ENCODE data around the gene ZFYVE21.

GRCh38 chr14:103770500-103770899, 54.9 kb downstream of the ZFYVE21 start:
- TF ChIP-seq IRF1 (CRISPR knock-in tag; IDR thresholded peaks at IDR 0.05) = no peak
- TF ChIP-seq CTCF (IDR thresholded peaks at IDR 0.05) = no peak
- no peak for TF ChIP-seq NR1H2 (CRISPR knock-in tag; IDR thresholded peaks at IDR 0.05)
- no peak for TF ChIP-seq HMGXB4 (CRISPR knock-in tag; IDR thresholded peaks at IDR 0.05)
- TF ChIP-seq ATF3 (CRISPR knock-in tag; conservative IDR thresholded peaks at IDR 0.05) = no peak
- no peak for TF ChIP-seq NFE2L1 (CRISPR knock-in tag; IDR thresholded peaks at IDR 0.05)
- no peak for TF ChIP-seq ELF4 (CRISPR knock-in tag; IDR thresholded peaks at IDR 0.05; ENCODE audit: low read depth)
- no peak for TF ChIP-seq ZNF138 (CRISPR knock-in tag; conservative IDR thresholded peaks at IDR 0.05)
- no peak for TF ChIP-seq MLX (CRISPR knock-in tag; IDR thresholded peaks at IDR 0.05)
- TF ChIP-seq ATF1 (CRISPR knock-in tag; IDR thresholded peaks at IDR 0.05) = no peak
- TF ChIP-seq TCF7 (CRISPR knock-in tag; IDR thresholded peaks at IDR 0.05; ENCODE audit: low read depth) = no peak
- TF ChIP-seq JAZF1 (CRISPR knock-in tag; IDR thresholded peaks at IDR 0.05) = no peak
- TF ChIP-seq SP1 (CRISPR knock-in tag; conservative IDR thresholded peaks at IDR 0.05) = no peak
- TF ChIP-seq FOXK1 (CRISPR knock-in tag; IDR thresholded peaks at IDR 0.05) = no peak
